ENCODE data around the gene ACTG1. TPM values are rescaled to one million over a fixed set of nuclear protein-coding genes. Genes with fewer than 3 reads are reported as not detected.

Gene ACTG1
- total RNA-seq, 4 donors from 2014 or later = 2,372 to 2,875 (median 2,670) TPM

GRCh38 chr17:81489012-81489997 is 23.3 kb downstream of the ACTG1 start:
- peak overlapping the region in 1 of 4 donors; percentile 78 for H3K4me3 ChIP-seq
- DNase-seq (ENCODE audit: low spot score in 2 of 2) = no peak
- H3K9me3 ChIP-seq = no peaks in the 10 kb centered on the region
- no peaks in the 10 kb centered on the region for H3K36me3 ChIP-seq
- H3K4me1 ChIP-seq = peaks cover 0 to 42% (median 11%) of the 10 kb centered on the region in 4 donors
- TF ChIP-seq POLR2A (IDR thresholded peaks at IDR 0.05) = no peak
- no peak for TF ChIP-seq CTCF (IDR thresholded peaks at IDR 0.05)
- TF ChIP-seq EP300 (IDR thresholded peaks at IDR 0.05) = no peak
- 73 to 76% methylated on average over 24 to 25 of the region's 27 CpGs for WGBS, 2 donors
- H3K27ac ChIP-seq = no peak overlapping the region
- no peaks in the 10 kb centered on the region for H3K27me3 ChIP-seq

- WGBS, 2 donors = 5 to 23% methylated on average over 18 to 28 of the region's 52 CpGs
- H3K4me3 ChIP-seq = peak overlapping the region; percentile 55 to 78 (median 60)
- peak overlapping the region; percentile 69 to 91 (median 78) for H3K27ac ChIP-seq
- H3K9me3 ChIP-seq = no peaks in the 10 kb centered on the region
- peaks cover 0 to 50% (median 19%) of the 10 kb centered on the region in 4 donors for H3K4me1 ChIP-seq
- TF ChIP-seq EP300 (IDR thresholded peaks at IDR 0.05) = no peak
- DNase-seq (ENCODE audit: low spot score in 2 of 2) = no peak
- no peaks in the 10 kb centered on the region for H3K27me3 ChIP-seq
- H3K36me3 ChIP-seq = no peaks in the 10 kb centered on the region
Measured at GRCh38 chr17:81488276-81488860, 24.2 kb downstream of the ACTG1 start.

- WGBS, 2 donors = 14 to 15% methylated on average over 18 to 32 of the region's 87 CpGs
- Histone ChIP-seq H3K27me3 (no peaks in the 10 kb centered on the region), H3K4me1 (peaks cover 0 to 57% (median 21%) of the 10 kb centered on the region in 4 donors), H3K9me3 (no peaks in the 10 kb centered on the region), H3K4me3 (peak overlapping the region; percentile 55 to 78 (median 60)), H3K27ac (peak overlapping the region; percentile 69 to 91 (median 78)), H3K36me3 (no peaks in the 10 kb centered on the region)
- peak; percentile 52 to 64 for DNase-seq (ENCODE audit: low spot score in 2 of 2)
- TF ChIP-seq CTCF (IDR thresholded peaks at IDR 0.05) (peak in 1 of 5 experiments; percentile 15), EP300 (IDR thresholded peaks at IDR 0.05) (peak in 1 of 2 donors; percentile 73), POLR2A (IDR thresholded peaks at IDR 0.05) (peak; percentile 49 to 74)
Measured at GRCh38 chr17:81487487-81488275, 24.9 kb downstream of the ACTG1 start.

- peak overlapping the region in 1 of 4 donors; percentile 78 for H3K4me3 ChIP-seq
- no peak overlapping the region for H3K27ac ChIP-seq
- no peak for DNase-seq (ENCODE audit: low spot score in 2 of 2)
- 65 to 67% methylated on average over 10 of the region's 10 CpGs for WGBS, 2 donors
- no peaks in the 10 kb centered on the region for H3K9me3 ChIP-seq
- TF ChIP-seq POLR2A (IDR thresholded peaks at IDR 0.05) (no peak), CTCF (IDR thresholded peaks at IDR 0.05) (no peak), EP300 (IDR thresholded peaks at IDR 0.05) (no peak)
- peaks cover 0 to 63% (median 21%) of the 10 kb centered on the region in 4 donors for H3K4me1 ChIP-seq
- no peaks in the 10 kb centered on the region for H3K27me3 ChIP-seq
- H3K36me3 ChIP-seq = no peaks in the 10 kb centered on the region
Measured at GRCh38 chr17:81487089-81487486, 25.5 kb downstream of the ACTG1 start.

GRCh38 chr17:81486199-81486810 is 26.3 kb downstream of the ACTG1 start:
- H3K4me1 ChIP-seq = peaks cover 0 to 71% (median 27%) of the 10 kb centered on the region in 4 donors
- no peak for DNase-seq (ENCODE audit: low spot score in 2 of 2)
- H3K4me3 ChIP-seq = no peak overlapping the region
- no peaks in the 10 kb centered on the region for H3K36me3 ChIP-seq
- TF ChIP-seq POLR2A (IDR thresholded peaks at IDR 0.05) (no peak), CTCF (IDR thresholded peaks at IDR 0.05) (no peak), EP300 (IDR thresholded peaks at IDR 0.05) (no peak)
- WGBS, 2 donors = 65 to 73% methylated on average over 17 of the region's 17 CpGs
- H3K27me3 ChIP-seq = no peaks in the 10 kb centered on the region
- no peak overlapping the region for H3K27ac ChIP-seq
- H3K9me3 ChIP-seq = no peaks in the 10 kb centered on the region
